MCF 10A (cell line): Measurements from ENCODE around the gene SLC22A15. TPM values are rescaled to one million over a fixed set of nuclear protein-coding genes. Genes with fewer than 3 reads are reported as not detected.
A peak's percentile ranks its signal among the peaks of the same experiment; 100 is the strongest.

Experiments
- BruUV-seq: library from RNA; stranded (reverse); fragments of 400-500 nt; replicated peaks from 2 replicates; lab custom pipeline; 2021; lab: Mats Ljungman, UMichigan
- CTCF ChIA-PET: fragments of 300-600 bp; sonication (Branson Sonifier 250); formaldehyde crosslinking; extraction: SDS; loops from one replicate; lab custom pipeline; 2021; ENCODE audit warnings: antibody characterized with exemption, inconsistent platforms; lab: Yijun Ruan, JAX
- POLR2A ChIA-PET: fragments of 300-600, 350-650 bp; sonication (Branson Sonifier 250); formaldehyde crosslinking; extraction: SDS; loops from one replicate; lab custom pipeline; 2020; ENCODE audit warnings: antibody characterized with exemption, inconsistent platforms; lab: Yijun Ruan, JAX
- DNase-seq: peaks from one replicate; pipeline ENCODE4 v3.0.0-alpha.2; 2018; ENCODE audit not compliant: unreplicated experiment
- H3K27ac Mint-ChIP-seq: one replicate; pipeline ENCODE4 v1.8.0; 2022; ENCODE audit warnings: mild to moderate bottlenecking, low read depth, mixed read lengths; ENCODE audit not compliant: unreplicated experiment
- H3K27me3 Mint-ChIP-seq: one replicate; pipeline ENCODE4 v1.8.0; 2022; ENCODE audit warnings: mixed read lengths; ENCODE audit not compliant: insufficient read depth, unreplicated experiment
- H3K36me3 Mint-ChIP-seq: one replicate; pipeline ENCODE4 v1.8.0; 2022; ENCODE audit warnings: mild to moderate bottlenecking, moderate library complexity, mixed read lengths; ENCODE audit not compliant: insufficient read depth, unreplicated experiment
- H3K4me1 Mint-ChIP-seq: one replicate; pipeline ENCODE4 v1.8.0; 2022; ENCODE audit warnings: mixed read lengths; ENCODE audit not compliant: insufficient read depth, unreplicated experiment
- H3K4me3 Mint-ChIP-seq: one replicate; pipeline ENCODE4 v1.8.0; 2022; ENCODE audit warnings: mild to moderate bottlenecking, moderate library complexity, mixed read lengths; ENCODE audit not compliant: unreplicated experiment
- H3K9me3 Mint-ChIP-seq: one replicate; pipeline ENCODE4 v1.8.0; 2022; ENCODE audit warnings: mixed read lengths; ENCODE audit not compliant: unreplicated experiment
- CTCF ChIP-seq: fragments of 200-600 bp; IDR thresholded peaks from one replicate; pipeline ENCODE4 v1.8.0; 2022; ENCODE audit warnings: antibody characterized with exemption, mild to moderate bottlenecking; ENCODE audit not compliant: unreplicated experiment
- intact Hi-C: fragments of 100-400 bp; cut with micrococcal nuclease; formaldehyde crosslinking; loops from 2 replicates; pipeline ENCODE4 v1.14.1; 2022
- total RNA-seq: library from RNA; stranded (reverse); gene quantifications from 2 replicates; pipeline ENCODE4 v1.2.3, GENCODE V29; 2022

Gene SLC22A15
- total RNA-seq, 1 experiment from 2014 or later: 32.4 TPM

GRCh38 chr1:116066868-116067565 lies 90.7 kb downstream of the SLC22A15 start:
- ChIA-PET POLR2A (interaction anchor here (0.7 to 1.5 kb wide), 7 partner anchors 10 to 1912 kb away, joined by 3 to 5 read pairs (median 3); no protein-coding TSS in a partner anchor), CTCF (interaction anchor here (0.6 to 0.8 kb wide), 2 partner anchors 72 to 1385 kb away, joined by 3 read pairs; no protein-coding TSS in a partner anchor)
- peaks cover 54% of the 10 kb centered on the region for H3K36me3 Mint-ChIP-seq
- DNase-seq: peak; percentile 25
- peak overlapping the region; percentile 41 for H3K4me3 Mint-ChIP-seq
- H3K27ac Mint-ChIP-seq: peak overlapping the region; percentile 97
- peaks cover 41% of the 10 kb centered on the region for H3K4me1 Mint-ChIP-seq
- H3K27me3 Mint-ChIP-seq: no peaks in the 10 kb centered on the region
- intact Hi-C loops: no loop called here
- no peaks in the 10 kb centered on the region for H3K9me3 Mint-ChIP-seq
- TSS peak; percentile 90 for BruUV-seq
- TF ChIP-seq CTCF: no peak

- H3K4me3 Mint-ChIP-seq: peak overlapping the region; percentile 41
- BruUV-seq: no TSS peak
- no peak for TF ChIP-seq CTCF
- intact Hi-C loops: no loop called here
- H3K27me3 Mint-ChIP-seq: no peaks in the 10 kb centered on the region
- peak overlapping the region; percentile 97 for H3K27ac Mint-ChIP-seq
- peaks cover 55% of the 10 kb centered on the region for H3K36me3 Mint-ChIP-seq
- ChIA-PET CTCF (interaction anchor here (0.6 kb wide), 1 partner anchor 1385 kb away, joined by 3 read pairs; no protein-coding TSS in a partner anchor), POLR2A (interaction anchor here (0.8 to 1.5 kb wide), 5 partner anchors 10 to 190 kb away, joined by 3 to 4 read pairs (median 3); no protein-coding TSS in a partner anchor)
- H3K4me1 Mint-ChIP-seq: peaks cover 41% of the 10 kb centered on the region
- peak; percentile 66 for DNase-seq
- H3K9me3 Mint-ChIP-seq: no peaks in the 10 kb centered on the region
Measured at GRCh38 chr1:116067566-116067890, 91.2 kb downstream of the SLC22A15 start.

GRCh38 chr1:116075575-116075974 lies 99.3 kb downstream of the SLC22A15 start:
- DNase-seq: no peak
- no peak for TF ChIP-seq CTCF
- Mint-ChIP-seq H3K4me1 (peaks cover 8% of the 10 kb centered on the region), H3K27me3 (no peaks in the 10 kb centered on the region), H3K27ac (no peak overlapping the region), H3K9me3 (no peaks in the 10 kb centered on the region), H3K4me3 (no peak overlapping the region), H3K36me3 (peaks cover 37% of the 10 kb centered on the region)
- ChIA-PET CTCF (no interaction called here), POLR2A (no interaction called here)
- no TSS peak for BruUV-seq
- intact Hi-C loops: no loop called here

- no peak for TF ChIP-seq CTCF
- Mint-ChIP-seq H3K27me3 (no peaks in the 10 kb centered on the region), H3K27ac (no peak overlapping the region), H3K4me1 (peaks cover 12% of the 10 kb centered on the region), H3K36me3 (peaks cover 33% of the 10 kb centered on the region), H3K9me3 (no peaks in the 10 kb centered on the region), H3K4me3 (no peak overlapping the region)
- ChIA-PET POLR2A (no interaction called here), CTCF (no interaction called here)
- DNase-seq: no peak
- BruUV-seq: no TSS peak
- intact Hi-C loops: no loop called here
Measured at GRCh38 chr1:116075990-116076389, 99.7 kb downstream of the SLC22A15 start.
